Measurements from ENCODE around the gene IMMP2L.
A peak's percentile ranks its signal among the peaks of the same experiment; 100 is the strongest.
"Not testable (repeated sequence)": the region's sequence is repeated elsewhere in the genome, so short reads cannot be mapped to it uniquely, and the experiment has no call there.

The IMMP2L gene

DNA sequence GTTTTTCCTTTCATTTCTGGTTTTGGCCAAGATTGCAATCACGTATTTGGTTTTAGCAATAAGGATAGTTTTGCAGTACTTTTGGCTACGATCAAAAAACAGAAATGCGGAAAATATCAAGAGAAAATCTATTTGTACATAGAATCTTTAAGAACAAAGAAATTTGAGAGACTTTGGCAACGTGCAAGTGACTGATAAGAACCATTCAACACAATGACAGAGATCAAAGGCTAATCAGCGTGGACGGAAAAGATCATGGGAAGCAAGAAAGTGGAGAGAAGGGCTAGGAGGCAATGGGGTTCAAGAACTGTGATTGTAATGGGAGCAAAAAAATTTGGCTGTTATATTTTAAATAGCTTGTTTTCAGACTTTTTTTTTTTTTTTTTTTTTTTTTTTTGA, 487.5 kb downstream of the IMMP2L start:
- no peak for DNase-seq (ENCODE audit: low spot score)

DNA sequence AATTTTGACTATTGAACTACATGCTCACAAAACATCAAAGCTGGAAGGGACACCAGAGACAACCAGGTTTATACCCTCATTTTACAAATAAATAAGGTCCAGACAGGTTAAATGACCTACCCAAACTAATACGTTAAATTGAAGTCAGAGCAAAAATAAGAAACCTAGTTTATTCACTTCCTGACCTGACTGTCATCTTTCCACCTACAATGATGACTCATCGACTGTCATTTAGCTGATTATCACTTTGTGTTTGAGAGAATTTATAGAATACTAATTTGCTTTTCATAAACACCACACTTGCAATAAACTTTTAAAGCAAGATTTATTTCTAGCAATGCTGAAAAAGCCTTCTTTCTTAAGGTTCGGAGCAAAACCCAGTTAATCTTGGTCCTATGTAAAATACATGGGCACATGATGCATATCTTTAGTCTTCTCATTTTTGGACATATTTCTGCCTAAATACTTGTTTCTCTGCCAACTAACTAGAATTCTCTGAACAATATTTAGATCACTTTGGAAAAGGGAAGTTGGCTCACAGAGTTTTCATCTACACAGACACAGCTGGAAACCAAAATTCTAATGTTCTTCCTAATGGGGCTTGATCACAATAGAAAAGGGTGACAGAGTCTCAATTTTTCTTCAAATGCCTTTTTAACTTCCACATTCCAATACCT, 488.1 kb downstream of the IMMP2L start:
- peak; percentile 13 for DNase-seq (ENCODE audit: low spot score)

DNA sequence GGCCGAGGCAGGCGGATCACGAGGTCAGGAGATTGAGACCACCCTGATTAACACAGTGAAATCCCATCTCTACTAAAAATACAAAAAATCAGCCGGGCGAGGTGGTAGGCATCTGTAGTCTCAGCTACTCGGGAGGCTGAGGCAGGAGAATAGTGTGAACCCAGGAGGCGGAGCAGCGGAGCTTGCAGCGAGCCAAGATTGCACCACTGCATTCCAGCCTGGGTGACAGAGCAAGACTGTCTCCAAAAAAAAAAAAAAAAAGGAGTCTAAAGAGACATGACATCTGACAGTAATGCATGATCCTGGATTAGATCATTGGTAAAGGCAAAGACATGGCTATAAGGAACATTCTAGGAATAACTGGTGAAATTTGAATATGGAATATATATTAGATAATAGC, 489.6 kb downstream of the IMMP2L start:
- not testable (repeated sequence) for DNase-seq (ENCODE audit: low spot score)

DNA sequence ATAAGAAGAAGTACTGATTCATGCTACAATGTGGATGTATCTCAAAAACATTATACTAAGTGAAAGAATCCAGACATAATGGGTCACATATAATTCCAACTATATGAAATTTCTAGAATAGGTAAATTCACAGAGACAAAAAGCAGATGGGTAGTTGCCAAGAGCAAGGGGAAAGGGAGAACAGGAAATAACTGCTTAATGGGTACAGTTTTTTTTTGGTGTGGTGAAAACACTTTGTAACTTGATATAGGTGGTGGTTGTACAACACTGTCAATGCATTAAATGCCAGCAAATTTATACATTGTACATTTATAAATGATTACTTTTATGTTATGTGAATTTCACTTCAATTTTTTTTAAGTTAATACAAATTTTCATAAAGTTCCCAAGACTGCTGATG, 490.7 kb downstream of the IMMP2L start:
- DNase-seq (ENCODE audit: low spot score) = no peak

DNA sequence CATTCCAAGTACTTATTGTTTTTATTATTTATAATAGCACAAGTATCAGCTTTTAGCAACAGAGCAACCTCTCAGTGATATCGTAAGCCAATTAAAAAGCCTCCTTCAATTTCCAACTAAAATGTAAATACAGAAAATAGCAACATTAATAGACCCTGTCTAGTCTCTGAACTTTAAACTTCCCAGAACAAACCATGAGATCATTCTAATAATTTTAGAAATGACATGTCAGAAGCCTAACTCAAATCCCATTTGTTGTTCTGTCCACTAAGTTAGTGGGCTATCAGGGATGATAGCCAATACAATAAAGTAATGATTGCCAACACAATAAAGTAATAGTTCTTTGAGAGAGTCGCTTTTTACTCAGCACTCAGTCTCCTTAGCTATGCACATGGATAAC, 493.7 kb downstream of the IMMP2L start:
- DNase-seq (ENCODE audit: low spot score) = no peak

DNA sequence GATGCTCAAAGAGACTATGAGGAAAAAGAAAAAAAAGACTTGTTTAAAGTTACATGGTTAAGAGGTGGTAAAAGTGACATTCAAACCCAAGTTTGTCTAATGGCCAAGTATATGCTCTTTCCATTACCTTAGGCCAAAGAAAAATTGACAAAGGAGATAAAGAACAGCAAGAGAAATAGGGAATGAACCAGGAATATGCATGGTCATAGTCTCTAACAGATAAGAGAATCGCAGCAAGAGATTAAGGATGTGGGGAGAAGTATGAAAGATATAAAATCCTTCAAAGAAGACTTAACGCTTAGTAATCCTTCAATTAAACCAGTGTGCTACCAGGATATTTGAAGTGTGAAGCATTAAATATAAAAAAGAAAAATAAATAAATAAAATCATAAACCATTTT, 494.6 kb downstream of the IMMP2L start:
- DNase-seq (ENCODE audit: low spot score) = no peak

DNA sequence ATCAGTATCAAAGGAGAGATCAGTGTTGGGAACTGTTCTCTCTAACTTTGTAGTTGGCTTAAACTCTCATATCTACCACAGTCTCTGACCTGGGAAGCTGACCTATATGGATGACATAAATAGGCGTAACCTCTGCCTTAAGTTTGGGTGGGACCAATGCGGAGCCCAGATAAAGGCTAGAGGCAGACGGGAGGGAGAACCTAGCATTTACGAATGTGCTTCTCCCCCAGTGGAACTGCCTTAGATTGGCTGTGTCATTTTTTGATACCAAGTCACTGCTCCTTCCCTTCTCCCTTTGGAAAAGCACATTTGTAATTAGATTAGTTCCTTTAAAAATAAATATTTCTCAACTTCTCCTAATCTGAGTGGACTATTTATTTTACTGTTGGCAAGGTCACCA, 495.0 kb downstream of the IMMP2L start:
- no peak for DNase-seq (ENCODE audit: low spot score)

DNA sequence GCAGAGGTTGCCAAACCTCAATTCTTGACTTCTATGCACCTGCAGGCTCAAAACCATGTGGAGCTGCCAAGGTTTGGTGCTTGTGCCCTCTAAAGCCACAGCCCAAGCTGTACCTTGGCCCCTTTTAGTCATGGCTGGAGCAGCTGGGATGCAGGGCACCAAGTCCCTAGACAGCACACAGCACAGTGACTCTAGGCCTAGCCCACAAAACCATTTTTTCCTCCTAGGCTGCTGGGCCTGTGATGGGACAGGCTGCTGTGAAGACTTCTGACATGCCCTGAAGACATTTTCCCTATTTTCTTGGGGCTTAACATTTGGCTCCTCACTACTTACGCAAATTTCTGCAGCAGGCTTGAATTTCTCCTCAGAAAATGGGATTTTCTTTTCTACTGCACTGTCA, 499.1 kb downstream of the IMMP2L start:
- DNase-seq (ENCODE audit: low spot score) = no peak

DNA sequence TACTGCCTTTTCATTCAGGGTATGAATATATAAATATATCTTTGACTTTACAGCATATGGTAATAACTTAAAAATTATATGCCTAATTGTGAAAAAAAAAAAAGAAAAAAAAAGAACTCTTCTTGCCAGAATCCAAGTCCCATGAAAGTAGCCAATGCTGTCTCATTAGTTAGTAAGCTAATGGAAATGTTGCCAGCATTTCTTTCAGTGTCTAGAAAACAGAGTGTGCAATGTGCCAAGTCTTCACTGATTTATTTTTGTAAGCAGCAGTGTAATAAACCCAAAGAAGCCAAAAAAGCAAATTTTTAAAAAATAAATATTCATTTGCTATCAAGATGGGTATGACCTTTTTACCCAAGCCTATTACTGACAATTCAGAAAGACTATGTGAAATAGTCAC, 502.5 kb downstream of the IMMP2L start:
- no peak for DNase-seq (ENCODE audit: low spot score)

DNA sequence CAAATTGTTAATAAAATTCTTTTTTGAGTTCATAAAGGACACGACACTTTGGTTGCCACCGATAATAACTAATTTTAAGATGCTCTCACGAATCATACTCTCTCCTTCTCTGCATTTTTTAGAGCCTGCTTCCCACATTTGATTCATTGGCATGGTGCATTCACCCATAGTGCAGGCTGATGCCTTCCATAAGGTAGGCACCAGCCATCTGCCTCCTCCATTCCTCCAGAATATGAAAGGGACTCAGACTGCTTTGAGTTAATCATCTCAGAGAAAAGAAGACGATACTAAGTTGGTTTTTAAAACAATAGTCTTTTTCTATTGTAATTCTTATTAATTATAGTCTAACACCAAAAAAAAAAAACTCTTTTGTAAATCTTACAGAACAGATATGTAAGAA, 505.2 kb downstream of the IMMP2L start:
- no peak for DNase-seq (ENCODE audit: low spot score)

DNA sequence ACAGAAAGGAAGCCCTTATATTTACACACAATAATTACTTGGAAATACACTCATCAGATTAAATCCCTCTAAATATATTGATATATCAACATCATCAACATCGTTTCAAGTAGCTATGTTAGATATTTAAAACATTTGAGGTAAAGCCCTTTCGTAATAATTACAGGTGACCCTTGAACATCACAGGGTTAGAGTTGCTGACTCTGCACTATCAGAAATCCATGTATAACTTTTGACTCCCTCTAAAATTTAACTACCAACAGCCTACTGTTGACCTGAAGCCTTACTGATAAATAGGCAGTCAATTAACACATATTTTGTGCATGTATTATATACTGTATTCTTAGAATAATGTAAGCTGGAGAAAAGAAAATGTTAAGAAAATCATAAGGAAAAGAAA, 505.9 kb downstream of the IMMP2L start:
- no peak for DNase-seq (ENCODE audit: low spot score)

DNA sequence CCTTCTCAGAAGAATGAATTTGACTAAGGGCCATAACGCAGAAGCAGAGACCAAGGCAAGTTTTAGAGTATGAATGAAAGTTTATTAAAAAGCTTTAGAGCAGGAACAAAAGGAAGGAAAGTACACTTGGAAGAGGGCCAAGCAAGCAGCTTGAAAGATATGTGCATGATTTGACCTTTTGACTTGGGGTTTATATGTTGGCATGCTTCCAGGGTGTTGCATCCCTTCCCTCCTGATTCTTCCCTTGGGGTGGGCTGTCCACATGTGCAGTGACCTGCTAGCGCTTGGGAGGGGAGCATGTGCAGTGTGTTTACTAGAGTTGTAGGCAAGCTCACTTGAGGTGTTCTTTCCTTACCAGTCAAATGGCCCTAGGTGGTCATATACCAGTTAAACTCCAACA, 509.3 kb downstream of the IMMP2L start:
- no peak for DNase-seq (ENCODE audit: low spot score)

DNA sequence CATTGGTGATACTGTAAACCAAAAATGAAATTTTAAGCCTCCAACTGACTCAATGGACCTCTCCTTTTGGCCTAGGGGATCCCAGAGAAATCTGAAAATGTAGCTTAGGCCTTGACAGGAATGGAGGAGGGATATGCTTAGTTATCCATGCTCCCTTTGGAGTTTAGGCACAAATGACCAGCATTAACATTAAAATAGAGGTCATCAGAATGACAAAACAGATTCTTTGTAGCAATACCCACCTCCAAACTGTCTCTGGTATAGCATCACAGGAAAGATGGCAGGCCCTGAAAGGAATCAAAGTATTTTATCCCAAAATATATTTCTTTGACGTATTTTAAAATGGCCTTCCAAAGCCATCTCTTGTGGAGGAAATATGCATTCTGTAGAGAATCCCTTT, 510.5 kb downstream of the IMMP2L start:
- no peak for DNase-seq (ENCODE audit: low spot score)

DNA sequence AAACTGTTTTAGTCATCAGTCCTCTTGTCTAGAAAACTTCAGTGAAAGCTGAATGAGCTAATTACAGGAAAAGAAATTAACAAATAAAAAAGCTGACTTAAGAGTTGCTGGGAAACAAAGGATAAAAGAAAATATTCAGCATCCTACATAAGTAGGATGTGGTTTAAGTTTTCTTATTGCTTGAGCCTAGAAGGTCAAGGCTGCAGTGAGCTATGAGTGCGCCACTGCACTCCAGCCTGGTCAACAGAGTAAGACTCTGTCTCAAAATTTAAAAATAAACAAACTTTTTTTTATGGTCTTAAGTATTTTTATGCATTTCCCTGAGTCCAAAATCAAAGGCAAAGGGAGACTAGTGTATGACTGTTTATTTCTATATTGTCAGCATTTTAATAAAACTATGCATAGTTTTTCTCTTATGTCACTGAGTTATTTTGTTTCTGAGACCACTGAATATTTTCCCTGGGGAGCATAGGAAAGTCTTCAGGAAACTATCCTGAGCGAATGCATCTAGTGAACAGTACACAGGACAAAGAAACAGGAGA, 511.3 kb downstream of the IMMP2L start:
- DNase-seq (ENCODE audit: low spot score) = no peak

DNA sequence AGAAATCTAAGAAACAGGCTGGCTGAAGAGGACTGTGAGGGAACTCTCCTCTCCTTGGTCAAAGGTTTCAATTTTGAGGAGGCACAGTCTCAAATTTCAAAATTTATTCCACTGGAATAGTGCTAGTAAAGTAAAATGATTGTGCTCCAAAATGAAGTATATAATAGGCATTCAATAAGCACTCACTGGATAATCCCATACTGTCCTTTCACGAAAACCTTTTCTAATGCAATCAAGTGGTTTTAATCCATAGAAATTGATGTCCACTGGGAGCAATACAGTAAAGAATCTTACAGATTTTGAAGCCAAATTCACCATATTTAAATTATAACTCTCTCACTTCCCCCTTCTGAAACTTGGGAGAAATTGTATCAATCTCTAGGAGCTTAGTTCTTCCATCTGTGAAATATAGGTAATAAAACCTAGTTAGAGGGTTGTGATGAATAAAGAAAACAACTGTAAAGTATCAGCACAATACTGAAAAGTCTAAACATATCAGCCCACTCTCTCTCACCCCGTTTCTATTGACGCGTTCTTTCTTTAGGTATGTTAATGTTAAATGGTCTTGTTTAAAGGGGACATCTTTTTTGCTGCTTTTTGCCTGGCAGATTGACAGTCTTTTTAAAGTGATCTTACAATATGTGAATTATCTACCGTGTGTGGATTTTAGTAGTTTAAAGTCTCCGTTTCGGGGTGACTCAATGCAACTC, 512.2 kb downstream of the IMMP2L start:
- DNase-seq (ENCODE audit: low spot score) = no peak

DNA sequence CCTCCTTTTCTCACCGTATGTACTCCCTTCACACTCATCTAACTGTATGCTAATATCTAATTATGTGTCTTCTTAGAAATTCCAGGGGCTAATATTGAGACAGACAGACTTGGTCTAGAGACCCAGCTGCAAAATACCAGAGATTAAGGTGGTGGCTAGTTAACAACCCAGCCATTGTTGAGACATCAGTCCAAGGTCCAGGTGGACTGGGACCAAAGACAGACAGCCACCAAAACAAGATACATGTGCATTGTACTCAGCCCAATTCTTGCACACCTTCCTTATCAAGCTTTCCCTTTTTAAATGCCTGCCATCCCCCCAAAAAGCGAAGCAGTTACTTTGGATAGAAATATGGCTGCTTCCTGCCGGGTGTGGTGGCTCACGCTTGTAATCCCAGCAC, 514.7 kb downstream of the IMMP2L start:
- no peak for DNase-seq (ENCODE audit: low spot score)

DNA sequence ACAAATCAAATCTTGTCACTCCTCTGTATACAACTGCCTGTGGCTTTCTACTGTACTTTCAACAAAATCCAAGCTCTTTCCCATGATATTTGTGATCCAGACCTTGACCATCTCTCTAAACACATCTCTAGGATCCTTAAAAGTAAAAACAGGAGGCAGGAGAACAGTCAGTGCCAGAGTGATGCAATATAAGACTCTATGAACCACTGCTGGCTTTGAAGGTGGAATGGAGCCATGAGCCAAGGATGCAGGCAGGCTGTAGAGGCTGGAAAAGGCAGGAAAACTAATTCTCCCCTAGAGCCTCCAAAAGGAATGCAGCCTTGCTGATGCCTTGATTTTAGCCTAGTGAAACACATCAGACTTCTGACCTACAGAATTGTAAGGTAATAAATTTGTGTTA, 516.8 kb downstream of the IMMP2L start:
- no peak for DNase-seq (ENCODE audit: low spot score)

DNA sequence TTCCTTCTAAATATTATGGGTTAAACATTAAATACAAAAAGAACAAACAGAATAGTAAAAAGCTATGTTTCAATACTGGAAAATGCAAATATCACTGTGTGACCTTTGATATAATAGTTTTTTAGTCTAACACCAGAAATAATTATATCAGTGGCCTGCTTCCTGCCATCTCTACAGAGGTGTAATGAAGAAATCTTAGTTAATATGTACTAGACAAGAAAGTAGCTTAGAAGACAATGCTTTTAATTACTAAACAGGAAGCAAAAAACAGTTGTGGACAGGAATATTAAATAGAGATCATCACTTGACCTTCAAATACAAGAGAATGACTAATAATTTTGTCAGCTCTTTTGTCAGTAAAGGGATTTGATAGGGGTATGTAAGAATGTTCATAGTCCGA, 518.7 kb downstream of the IMMP2L start:
- DNase-seq (ENCODE audit: low spot score) = no peak

DNA sequence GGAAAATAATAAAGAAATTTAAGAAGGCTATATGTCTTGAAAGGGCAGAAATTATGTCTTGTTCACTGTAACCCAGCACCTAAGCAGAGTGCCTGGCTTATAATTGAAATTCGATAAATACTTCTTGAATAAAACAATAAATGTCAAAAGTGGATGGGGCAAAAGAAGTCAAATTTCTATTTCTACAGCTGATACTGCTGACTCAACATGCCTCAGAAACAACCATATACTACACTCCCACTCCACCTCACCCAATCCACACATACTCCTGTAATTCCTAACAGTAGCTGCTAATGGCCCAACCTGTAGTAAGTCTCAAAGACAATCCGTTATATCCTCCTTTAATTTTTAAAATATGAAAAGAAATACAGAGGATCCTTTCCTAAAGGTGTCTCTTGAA, 519.5 kb downstream of the IMMP2L start:
- DNase-seq (ENCODE audit: low spot score) = no peak

DNA sequence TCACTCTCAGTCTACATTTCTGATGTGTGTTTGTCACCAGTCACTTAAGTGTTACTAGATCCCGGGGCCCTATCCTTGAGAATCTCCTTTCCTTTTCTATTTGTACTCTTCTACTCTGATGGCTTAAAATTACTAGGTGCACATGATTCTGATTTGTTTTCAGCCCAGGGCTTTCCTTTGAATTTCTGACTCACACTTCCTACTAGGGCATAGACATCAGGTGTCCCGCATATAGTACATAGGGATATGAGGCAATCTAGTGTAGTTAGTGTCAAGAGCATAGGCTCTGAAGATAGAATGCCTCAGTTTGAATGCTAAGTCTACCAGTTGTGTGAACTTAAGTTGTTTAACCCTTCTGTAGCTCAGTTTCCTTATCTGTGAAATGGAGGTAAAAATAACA, 520.7 kb downstream of the IMMP2L start:
- DNase-seq (ENCODE audit: low spot score) = no peak

DNA sequence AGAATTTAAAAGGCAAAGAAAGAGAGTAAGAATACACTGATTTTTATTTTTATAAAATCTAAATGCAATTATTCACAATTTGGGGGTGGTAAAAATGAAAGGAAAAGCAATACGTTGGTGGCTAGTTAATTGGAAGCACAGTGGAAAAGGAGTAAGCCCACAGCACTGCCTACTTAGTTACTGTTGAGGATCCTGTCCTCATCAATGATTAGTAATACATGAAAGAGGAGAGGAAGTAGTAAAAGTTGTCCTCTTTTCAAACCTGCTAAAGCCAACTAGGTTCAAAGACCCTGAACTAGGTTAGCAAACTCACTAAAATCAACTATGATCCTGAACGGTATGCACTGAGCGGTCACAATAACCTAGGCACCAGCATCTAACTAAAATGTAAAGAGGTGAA, 524.1 kb downstream of the IMMP2L start:
- DNase-seq (ENCODE audit: low spot score) = no peak

DNA sequence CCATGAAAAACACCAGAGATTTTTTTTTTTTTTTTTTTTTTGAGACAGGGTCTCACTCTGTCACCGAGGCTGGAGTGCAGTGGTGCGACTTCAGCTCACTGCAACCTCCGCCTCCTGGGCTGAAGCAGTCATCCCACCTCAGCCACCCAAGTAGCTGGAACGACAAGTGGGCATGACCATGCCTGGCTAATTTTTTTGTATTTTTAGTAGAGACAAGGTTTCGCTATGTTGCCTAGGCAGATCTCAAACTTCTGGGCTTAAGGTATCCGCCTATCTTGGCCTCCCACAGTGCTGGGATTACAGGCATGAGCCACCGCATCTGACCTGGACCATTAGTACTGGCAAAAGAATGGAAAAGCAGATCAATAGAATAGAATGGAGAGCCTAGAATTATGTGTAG, 530.4 kb downstream of the IMMP2L start:
- no peak for DNase-seq (ENCODE audit: low spot score)

DNA sequence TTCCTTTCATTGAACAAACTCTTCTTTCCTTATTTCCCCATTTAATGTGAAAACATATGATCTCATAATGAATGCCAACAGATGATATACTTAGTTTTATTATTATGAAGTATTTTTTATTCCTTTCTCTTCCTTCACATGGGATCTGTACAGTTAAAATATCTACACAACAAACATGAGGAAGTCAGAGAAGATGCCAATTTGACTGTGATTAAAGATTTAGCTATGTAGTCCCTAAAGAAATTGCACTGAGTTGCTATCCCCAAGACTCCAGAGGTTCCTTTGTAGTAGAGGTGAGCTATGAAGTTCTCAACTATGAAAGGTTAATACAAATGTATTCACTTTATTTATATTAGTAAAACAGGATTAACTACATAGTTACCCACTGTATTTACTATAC, 532.0 kb downstream of the IMMP2L start:
- no peak for DNase-seq (ENCODE audit: low spot score)

Measured in CD4-positive, alpha-beta T cell treated with Interleukin-15 for 4 hours (primary cell).